NCI-H526 treated with DMSO at 0.1 percent for 48 hours (cell line): ENCODE results near the gene OGDH.
A peak's percentile ranks its signal among the peaks of the same experiment; 100 is the strongest.

Experiments
- DNase-seq: peaks from one replicate; lab custom pipeline; 2025; lab: John Stamatoyannopoulos, UW

OGDH gene

GRCh38 chr7:44738051-44738723, 131.8 kb downstream of the OGDH start:
- no peak for DNase-seq

GRCh38 chr7:44738876-44739665, 132.6 kb downstream of the OGDH start:
- DNase-seq = no peak

- DNase-seq = no peak
Observed at GRCh38 chr7:44740055-44740454, 133.6 kb downstream of the OGDH start.

DNA sequence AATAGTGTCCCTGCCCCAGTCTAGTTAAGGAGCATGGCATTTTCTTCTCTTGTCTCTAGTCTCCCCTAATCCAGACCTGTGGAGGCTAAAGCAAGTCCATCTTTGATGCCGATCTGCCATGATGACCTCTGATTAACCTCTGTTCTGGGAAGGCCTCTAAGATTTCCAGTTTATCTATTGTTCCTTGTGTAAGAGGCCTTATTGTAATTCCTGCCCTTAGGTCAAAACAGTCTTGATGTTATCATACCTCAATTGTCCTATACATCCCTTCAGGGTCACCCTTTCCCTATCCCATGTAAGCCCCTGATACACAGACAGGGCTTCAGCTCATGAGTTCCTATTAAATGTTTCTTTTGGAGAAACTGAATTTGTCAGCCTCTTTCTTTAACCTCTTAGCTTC, 137.3 kb downstream of the OGDH start:
- no peak for DNase-seq

GRCh38 chr7:44748045-44748947, 141.9 kb downstream of the OGDH start, which contains the start of gene ZMIZ2:
Gene ZMIZ2, plus strand, starts transcription at chr7:44748847. Its CDS starts 7,403 bp downstream, at chr7:44756250.
- peak; percentile 73 for DNase-seq

DNA sequence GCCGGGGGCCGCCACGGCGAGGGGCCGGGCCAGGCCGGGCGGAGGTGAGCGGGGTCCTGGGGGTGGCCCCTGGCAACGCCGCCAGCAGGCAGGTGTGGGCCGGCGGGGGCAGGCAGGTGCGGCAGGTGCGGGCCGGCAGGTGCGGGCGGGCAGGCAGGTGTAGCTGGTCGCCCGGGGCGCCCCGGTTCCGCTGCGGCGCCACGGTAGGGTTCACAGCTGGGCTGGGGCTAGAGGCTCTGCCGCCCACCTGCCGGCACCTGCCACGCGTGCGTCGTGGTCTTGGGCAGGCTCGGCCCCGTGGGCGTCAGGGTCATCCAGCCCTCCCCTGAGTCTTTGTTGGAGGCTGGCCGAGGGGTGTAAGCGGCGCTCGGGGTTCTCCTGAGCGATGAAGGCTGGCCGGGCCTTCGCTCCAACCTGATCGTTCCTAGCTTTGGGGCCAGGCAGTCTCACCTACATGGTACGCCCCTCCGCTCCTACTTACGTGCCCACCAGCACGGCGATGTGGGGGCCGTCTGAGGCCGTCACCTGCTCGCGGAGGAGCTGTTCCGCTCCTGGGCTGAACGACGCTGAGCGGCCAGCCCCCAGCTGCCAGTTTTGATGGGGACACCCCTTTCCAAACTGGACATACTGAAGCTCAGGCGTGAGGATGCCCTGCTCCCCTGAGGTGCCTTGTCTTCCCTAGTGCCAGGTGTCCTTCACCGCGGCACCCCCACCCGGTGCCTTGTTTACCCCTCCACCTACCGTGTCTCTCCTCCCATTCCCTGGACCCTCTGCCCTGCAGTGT, 142.7 kb downstream of the OGDH start:
- DNase-seq = peak; percentile 57

- DNase-seq = no peak
Observed at GRCh38 chr7:44749992-44750391, 143.6 kb downstream of the OGDH start.

- DNase-seq = no peak
Observed at GRCh38 chr7:44750424-44750823, 144.0 kb downstream of the OGDH start.

DNA sequence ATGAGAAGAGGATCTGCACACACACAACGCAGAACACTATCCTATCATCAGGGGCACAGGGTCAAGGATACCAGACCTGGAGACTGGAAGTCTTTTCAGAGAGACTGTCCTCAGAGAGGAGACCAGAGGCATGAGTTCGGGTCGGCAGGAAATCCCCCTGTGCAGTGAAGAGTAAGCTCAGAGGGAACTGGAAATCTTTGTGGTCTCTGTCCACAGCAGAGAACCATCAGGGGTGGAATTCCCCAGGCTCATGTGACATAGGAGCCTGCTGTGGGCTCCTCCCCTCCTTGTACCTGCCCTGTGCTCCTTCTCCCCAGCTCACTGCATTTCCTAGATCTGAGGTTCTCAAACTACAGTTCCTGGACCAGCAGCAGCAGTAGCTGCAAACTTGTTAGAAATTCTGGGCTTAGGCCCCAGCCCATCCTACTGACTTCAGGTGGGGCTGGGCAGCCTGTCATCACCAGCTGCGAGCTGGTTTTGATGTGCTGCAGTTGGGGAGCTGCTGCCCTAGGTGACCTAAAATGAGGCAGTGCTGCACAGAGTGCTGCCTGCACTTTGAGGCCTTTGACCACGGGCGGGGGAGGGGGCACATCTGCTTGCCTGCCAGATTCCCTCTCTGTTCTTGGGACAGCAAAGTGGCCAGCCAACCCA, 144.6 kb downstream of the OGDH start:
- DNase-seq = no peak

- no peak for DNase-seq
Observed at GRCh38 chr7:44752822-44753221, 146.4 kb downstream of the OGDH start.

DNA sequence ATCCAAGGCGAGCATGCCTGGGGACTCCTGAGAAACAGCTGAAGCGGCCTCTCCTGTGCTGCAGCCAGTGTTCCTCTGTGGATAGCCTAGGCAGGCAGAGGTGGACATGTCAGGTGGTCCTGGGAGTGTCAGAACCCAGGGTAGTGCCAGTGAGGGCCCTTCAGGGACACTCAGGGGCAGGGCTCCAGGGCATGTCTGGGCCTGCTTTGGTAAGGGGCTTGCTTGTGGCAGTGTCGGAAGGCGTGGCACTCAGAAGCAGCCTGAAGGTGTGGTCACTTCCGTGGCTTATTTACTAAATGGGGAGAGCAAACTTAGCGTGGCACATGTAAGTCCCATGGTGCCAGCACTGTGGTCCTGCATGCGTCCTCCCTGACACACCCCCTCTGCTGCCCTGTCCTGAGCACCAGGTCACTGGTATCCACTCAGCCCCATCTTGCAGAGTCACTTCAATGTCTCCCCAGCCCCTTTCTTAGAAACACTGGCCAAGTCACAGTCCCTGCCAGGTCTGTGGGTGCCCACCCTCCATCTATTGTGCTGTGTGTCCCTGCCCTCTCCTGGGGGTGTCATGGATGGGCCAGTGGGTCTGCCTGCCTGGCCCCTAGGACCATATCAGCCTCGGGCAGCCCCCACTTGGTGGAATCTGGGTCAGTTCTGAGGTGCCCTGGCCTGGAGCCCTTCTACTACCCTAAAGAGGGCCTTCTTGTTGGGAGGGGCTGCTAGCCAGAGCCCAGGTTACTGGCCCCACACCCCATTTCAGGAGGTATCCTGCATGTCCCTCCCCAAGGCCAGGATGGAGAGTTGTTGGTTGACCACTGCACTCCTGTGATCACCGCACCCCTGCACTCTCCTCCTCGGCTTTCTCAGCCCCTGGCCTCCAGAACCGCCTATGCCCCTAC, 148.6 kb downstream of the OGDH start:
- no peak for DNase-seq

DNA sequence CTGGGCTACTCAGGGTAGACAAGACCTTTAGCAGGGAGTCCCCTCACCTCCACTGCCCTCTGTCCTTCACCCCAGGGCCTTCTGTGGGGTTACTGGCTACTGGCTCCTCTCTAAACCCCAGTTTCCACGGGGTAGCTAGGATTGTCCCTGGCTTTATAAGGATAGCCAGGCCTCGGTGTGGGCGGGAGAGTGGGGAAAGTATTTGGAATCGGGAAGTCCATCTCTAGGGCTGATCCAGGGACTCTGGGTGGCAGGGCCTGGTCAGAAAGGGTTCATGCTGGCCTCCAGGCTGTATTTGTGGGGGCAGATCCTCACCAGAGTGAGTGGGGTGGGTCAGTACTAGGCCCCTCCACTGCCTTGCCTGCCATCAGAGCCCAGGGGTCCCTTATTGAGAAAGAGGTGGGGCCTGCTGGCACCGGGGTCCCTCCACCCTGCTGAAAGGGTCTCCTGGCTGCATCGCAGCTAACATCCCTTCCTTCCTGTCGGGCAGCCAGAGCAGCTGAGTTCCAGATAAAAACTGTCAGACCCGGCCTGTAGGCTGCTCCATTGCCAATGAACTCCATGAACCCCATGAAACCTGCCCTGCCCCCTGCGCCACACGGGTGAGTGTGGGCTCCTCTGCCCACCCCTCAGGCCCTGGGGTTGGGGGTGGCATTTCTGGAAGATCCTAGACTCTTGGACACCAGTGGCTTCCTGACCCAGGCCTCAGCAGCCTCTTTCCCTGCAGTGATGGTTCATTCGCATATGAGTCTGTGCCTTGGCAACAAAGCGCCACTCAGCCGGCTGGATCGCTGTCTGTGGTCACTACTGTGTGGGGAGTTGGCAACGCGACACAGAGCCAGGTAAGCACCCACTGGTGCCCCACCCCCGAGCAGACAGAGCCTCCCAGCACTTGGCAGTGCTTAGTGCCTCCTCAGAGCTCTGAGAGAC, 149.5 kb downstream of the OGDH start:
- DNase-seq = no peak

DNA sequence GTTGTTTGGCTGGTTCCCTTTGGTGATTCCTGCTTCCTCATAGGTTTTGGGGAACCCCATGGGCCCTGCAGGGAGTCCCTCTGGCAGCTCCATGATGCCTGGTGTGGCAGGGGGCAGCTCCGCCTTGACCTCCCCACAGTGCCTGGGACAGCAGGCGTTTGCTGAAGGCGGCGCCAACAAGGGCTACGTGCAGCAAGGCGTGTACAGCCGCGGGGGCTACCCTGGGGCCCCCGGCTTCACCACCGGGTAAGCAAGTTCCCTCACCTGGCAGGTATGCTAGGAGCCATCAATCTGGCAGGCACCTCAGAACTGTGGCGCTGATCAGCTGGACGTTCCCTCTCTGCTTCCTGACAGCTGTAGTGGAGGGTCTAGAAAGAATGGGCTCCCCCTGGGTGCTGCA, 150.5 kb downstream of the OGDH start:
- DNase-seq = no peak

DNA sequence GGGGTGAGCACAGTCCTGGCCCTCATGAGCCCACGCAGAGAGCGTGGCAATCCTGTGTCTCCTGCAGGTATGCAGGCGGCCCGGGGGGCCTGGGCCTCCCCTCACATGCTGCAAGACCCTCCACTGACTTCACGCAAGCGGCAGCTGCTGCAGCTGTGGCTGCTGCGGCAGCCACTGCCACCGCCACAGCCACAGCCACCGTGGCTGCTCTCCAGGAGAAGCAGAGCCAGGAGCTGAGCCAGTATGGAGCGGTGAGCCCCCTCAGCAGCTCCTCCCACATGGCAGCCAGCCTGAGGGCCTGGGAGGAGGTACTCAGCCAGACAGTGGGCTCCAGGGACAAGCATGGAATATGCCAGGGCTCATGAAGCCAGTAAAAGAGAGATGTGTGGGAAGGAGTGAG, 150.9 kb downstream of the OGDH start:
- no peak for DNase-seq

DNA sequence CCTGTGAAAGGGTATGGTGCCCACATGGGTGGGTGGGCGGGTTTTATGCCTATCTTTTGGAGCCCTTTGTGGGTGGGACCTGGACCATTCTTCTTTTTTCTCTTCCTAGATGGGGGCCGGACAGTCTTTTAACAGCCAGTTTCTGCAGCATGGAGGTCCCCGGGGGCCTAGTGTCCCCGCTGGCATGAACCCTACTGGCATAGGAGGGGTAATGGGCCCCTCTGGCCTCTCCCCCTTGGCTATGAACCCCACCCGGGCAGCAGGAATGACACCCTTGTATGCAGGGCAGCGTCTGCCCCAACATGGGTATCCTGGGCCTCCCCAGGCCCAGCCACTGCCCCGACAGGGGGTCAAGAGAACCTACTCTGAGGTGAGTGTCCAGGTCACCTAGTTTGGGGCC, 151.3 kb downstream of the OGDH start:
- no peak for DNase-seq
